Activated B cell treated with CpG ODN at 0.5 μM for 24 hours (primary cell): Measurements from ENCODE around the gene CROCC2. TPM values are rescaled to one million over a fixed set of nuclear protein-coding genes. Genes with fewer than 3 reads are reported as not detected.
A peak's percentile ranks its signal among the peaks of the same experiment; 100 is the strongest.

ENCODE experiments used
- ATAC-seq: fragments of 200-7000 bp; cut with Tn5 transposase; one replicate; pipeline ENCODE4 v1.10.0; 2021; ENCODE audit warnings: low read depth, mild to moderate bottlenecking, moderate library complexity
- CTCF ChIA-PET: fragments of 350-600 bp; sonication (Branson Sonifier 250); formaldehyde crosslinking; loops from one replicate; lab custom pipeline; 2021; ENCODE audit warnings: antibody characterized with exemption; lab: Charles Lee
- POLR2A ChIA-PET: fragments of 350-600 bp; sonication (Branson Sonifier 250); formaldehyde crosslinking; loops from one replicate; lab custom pipeline; 2021; ENCODE audit warnings: antibody characterized with exemption; lab: Charles Lee
- DNase-seq: peaks from one replicate; pipeline ENCODE4 v3.0.0; 2022
- H3K27ac Mint-ChIP-seq: one replicate; pipeline ENCODE4 v1.8.0; 2020; ENCODE audit warnings: mixed read lengths
- H3K27me3 Mint-ChIP-seq: one replicate; pipeline ENCODE4 v1.8.0; 2021; ENCODE audit warnings: mixed read lengths
- H3K36me3 Mint-ChIP-seq: one replicate; pipeline ENCODE4 v1.8.0; 2021; ENCODE audit warnings: low read depth, mixed read lengths
- H3K4me1 Mint-ChIP-seq: one replicate; pipeline ENCODE4 v1.8.0; 2021; ENCODE audit warnings: mixed read lengths
- H3K4me3 Mint-ChIP-seq: one replicate; pipeline ENCODE4 v1.8.0; 2020; ENCODE audit warnings: mild to moderate bottlenecking, mixed read lengths
- H3K9me3 Mint-ChIP-seq: one replicate; pipeline ENCODE4 v1.8.0; 2020; ENCODE audit warnings: mixed read lengths
- intact Hi-C: fragments of 100-400 bp; cut with micrococcal nuclease; formaldehyde crosslinking; loops from one replicate; pipeline ENCODE4 v1.15.1; 2024
- total RNA-seq: library from RNA; stranded (reverse); gene quantifications from 2 replicates; pipeline ENCODE4 v1.2.3, GENCODE V29; 2022
- TF ChIP-seq, protein P1 (sequence below): fragments of 200-600 bp; IDR thresholded peaks from one replicate; pipeline ENCODE4 v1.8.0; 2022; ENCODE audit warnings: antibody characterized with exemption, mild to moderate bottlenecking

CROCC2 gene
- total RNA-seq, 1 donor from 2014 or later = not detected

DNA sequence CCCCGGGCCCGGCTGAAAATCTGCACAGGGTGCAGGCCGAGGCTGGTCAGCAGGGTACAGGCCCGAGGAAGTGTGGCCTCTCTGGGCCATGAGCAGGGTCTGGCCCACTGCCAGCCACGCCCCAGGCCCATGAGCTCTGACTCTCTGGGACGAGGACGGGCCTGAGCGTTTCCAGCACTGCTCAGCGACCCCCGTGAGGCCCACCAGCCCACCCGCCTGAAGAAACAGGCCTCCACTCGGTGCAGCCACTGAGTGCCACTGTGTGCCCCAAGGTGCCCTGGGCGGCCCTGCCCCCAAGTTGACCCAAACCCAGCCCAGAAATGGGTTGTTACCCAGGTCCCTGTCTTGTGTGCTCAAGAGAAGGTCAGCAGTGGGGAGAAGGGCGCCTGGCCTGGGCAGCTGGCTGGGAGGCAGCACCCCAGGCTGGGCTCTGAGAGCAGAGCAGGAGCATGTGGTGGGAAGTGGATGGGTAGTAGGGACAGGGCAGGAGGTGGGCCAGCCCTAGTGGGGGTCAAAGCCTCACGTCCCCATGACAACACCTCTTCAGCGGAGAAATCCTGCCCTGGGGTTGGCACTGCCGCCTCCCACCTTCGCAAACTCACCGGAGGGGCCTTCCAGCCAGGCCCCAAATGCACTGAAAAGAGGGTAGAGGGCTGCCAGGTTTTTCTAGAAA is 90.2 kb downstream of the CROCC2 start:
- H3K4me3 Mint-ChIP-seq = no peak overlapping the region

DNA sequence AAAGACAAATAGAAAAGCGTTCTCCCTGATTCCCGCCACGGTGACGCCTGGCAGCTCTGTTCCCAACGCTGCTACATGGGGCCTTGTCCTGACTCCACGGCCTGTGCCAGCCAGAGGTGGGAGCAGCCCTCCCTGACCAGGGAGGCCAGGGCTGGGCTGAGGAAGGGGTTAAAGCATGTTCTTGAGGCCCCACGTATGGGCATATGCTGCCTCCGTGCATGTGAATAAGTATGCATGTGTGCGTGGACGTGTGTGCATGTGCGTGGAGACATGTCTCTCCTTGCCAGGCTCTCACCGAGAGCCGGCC is 90.7 kb downstream of the CROCC2 start:
- ATAC-seq (no peak), DNase-seq (peak; percentile 12)
- H3K4me3 Mint-ChIP-seq = no peak overlapping the region
- intact Hi-C loops = loop anchor here (5.0 kb wide), 1 partner anchor 156 kb away; the partner anchor contains the start of gene PPP1R7
- POLR2A ChIA-PET = no interaction called here
- H3K27ac Mint-ChIP-seq = no peak overlapping the region
- no peaks in the 10 kb centered on the region for H3K36me3 Mint-ChIP-seq
- CTCF ChIA-PET = no interaction called here
- no peaks in the 10 kb centered on the region for H3K4me1 Mint-ChIP-seq
- peaks cover 24% of the 10 kb centered on the region for H3K27me3 Mint-ChIP-seq
- H3K9me3 Mint-ChIP-seq = no peaks in the 10 kb centered on the region
- TF ChIP-seq, protein P1, sequence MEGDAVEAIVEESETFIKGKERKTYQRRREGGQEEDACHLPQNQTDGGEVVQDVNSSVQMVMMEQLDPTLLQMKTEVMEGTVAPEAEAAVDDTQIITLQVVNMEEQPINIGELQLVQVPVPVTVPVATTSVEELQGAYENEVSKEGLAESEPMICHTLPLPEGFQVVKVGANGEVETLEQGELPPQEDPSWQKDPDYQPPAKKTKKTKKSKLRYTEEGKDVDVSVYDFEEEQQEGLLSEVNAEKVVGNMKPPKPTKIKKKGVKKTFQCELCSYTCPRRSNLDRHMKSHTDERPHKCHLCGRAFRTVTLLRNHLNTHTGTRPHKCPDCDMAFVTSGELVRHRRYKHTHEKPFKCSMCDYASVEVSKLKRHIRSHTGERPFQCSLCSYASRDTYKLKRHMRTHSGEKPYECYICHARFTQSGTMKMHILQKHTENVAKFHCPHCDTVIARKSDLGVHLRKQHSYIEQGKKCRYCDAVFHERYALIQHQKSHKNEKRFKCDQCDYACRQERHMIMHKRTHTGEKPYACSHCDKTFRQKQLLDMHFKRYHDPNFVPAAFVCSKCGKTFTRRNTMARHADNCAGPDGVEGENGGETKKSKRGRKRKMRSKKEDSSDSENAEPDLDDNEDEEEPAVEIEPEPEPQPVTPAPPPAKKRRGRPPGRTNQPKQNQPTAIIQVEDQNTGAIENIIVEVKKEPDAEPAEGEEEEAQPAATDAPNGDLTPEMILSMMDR = no peak

More for the DNA sequence above, 90.2 kb downstream of the CROCC2 start:
- intact Hi-C loops = loop anchor here (5.0 kb wide), 1 partner anchor 156 kb away; the partner anchor contains the start of gene PPP1R7
- DNase-seq = no peak
- peaks cover 24% of the 10 kb centered on the region for H3K27me3 Mint-ChIP-seq
- ATAC-seq = no peak
- CTCF ChIA-PET = no interaction called here
- no peaks in the 10 kb centered on the region for H3K36me3 Mint-ChIP-seq
- TF ChIP-seq, protein P1 = no peak
- no peak overlapping the region for H3K27ac Mint-ChIP-seq
- no peaks in the 10 kb centered on the region for H3K9me3 Mint-ChIP-seq
- POLR2A ChIA-PET = no interaction called here
- no peaks in the 10 kb centered on the region for H3K4me1 Mint-ChIP-seq

DNA sequence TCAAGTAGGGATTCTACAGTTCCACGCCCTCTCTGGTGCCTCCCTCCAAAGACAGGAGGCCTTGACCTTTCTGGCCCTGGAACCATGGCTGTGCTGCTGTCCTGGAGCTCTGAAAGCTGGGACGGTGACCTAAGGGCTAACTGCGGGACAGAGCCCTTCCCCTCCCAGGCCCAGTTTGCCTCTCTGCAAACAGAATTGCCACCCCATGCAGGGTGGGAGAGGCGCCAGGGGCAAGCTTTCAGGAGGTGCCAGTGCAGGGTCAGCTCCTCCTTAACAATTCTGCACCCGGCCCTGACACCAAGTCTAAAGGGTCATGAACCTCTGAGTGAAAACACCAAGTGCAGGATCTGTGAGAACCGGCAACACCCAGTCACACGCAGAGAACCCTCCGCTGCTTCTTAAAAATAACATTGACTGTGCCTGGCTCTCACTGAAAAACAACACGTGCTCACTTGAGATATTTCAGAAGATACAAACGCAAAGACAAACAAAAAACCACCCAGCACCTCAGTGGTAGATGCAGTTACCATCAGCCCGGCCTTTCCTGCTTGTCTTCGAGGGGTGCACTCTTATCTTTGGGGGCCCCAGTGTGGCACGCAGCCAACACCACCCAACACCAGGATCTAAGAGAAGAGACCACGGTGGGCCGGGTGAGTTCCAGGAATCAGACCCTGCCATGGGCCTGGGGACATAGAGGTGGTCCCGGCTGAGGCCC is 91.2 kb downstream of the CROCC2 start:
- CTCF ChIA-PET = no interaction called here
- POLR2A ChIA-PET = no interaction called here
- peaks cover 24% of the 10 kb centered on the region for H3K27me3 Mint-ChIP-seq
- ATAC-seq (no peak), DNase-seq (no peak)
- intact Hi-C loops = loop anchor here (5.0 kb wide), 1 partner anchor 155 kb away; the partner anchor contains the start of gene PPP1R7
- no peak overlapping the region for H3K27ac Mint-ChIP-seq
- no peaks in the 10 kb centered on the region for H3K4me1 Mint-ChIP-seq
- TF ChIP-seq, protein P1 = no peak
- H3K9me3 Mint-ChIP-seq = no peaks in the 10 kb centered on the region
- H3K36me3 Mint-ChIP-seq = no peaks in the 10 kb centered on the region
- H3K4me3 Mint-ChIP-seq = peak overlapping the region; percentile 2

DNA sequence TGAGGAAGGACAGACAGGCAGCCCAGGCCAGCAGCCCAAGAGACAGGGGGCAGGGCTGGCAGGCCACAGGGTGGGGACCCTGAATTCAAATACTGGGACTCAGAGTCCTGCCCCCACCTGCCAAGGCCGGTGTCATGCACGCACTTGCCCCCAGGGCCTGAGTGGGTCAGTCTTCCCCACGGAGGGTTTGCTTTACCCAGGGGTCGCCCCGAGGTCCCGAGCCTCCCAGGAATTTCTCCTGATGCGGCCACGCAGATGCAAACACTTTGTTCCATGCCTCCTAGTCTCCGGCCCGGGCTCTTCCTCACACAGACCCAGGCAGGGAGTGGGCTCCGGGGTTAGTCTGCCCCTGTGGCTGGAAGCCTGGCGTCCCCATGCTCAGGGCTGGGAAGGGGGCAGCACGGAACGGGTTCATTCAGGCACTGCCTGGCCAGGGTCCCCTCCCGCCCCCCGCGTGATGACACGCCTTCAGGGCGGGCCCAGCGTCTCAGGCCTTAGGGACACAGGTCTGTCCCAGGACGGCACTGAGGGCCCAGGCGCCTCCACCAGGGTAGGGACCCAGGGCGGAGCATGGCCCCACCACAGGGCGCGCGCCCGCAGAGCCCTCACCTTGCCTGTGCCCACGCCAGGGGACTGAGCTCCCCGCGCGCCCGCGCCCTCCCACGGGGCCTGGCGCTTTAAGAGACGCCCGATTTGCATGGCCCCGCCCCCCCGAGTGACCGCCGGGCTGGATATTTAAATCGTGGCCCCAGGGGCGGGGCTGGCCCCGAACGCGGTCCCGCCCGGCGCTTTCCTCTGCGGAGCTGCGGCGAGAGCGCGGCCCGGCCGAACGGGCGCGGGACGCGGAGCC is 91.9 kb downstream of the CROCC2 start, which contains the start of gene SNED1:
Gene SNED1 (plus strand): TSS at position 763 of the 850 bp plus-strand sequence. CDS start 220 bp downstream, outside the sequence.
- POLR2A ChIA-PET = interaction anchor here (1.4 kb wide), 1 partner anchor 43 kb away, joined by 3 read pairs; no protein-coding TSS in a partner anchor
- intact Hi-C loops = loop anchor here (1.0 to 5.0 kb wide), 2 partner anchors 43 to 154 kb away; partner anchors contain the start of gene PPP1R7
- CTCF ChIA-PET = no interaction called here
- peak; percentile 89 for ATAC-seq
- H3K27me3 Mint-ChIP-seq = peaks cover 23% of the 10 kb centered on the region
- peak; percentile 67 for DNase-seq
- H3K36me3 Mint-ChIP-seq = no peaks in the 10 kb centered on the region
- peak within 1 kb of the TSS; percentile 2 for H3K4me3 Mint-ChIP-seq
- H3K4me1 Mint-ChIP-seq = no peaks in the 10 kb centered on the region
- TF ChIP-seq, protein P1 = no peak
- peaks cover under 1% of the 10 kb centered on the region for H3K9me3 Mint-ChIP-seq
- H3K27ac Mint-ChIP-seq = no peak within 1 kb of the TSS
